HG03521 (cell line): ENCODE results near the gene RNF220.

Experiments used
- ATAC-seq: cut with Tn5 transposase; IDR thresholded peaks from one replicate; pipeline ENCODE4 v1.9.1; 2021; ENCODE audit warnings: mild to moderate bottlenecking, moderate library complexity; ENCODE audit not compliant: unreplicated experiment

Gene RNF220

DNA sequence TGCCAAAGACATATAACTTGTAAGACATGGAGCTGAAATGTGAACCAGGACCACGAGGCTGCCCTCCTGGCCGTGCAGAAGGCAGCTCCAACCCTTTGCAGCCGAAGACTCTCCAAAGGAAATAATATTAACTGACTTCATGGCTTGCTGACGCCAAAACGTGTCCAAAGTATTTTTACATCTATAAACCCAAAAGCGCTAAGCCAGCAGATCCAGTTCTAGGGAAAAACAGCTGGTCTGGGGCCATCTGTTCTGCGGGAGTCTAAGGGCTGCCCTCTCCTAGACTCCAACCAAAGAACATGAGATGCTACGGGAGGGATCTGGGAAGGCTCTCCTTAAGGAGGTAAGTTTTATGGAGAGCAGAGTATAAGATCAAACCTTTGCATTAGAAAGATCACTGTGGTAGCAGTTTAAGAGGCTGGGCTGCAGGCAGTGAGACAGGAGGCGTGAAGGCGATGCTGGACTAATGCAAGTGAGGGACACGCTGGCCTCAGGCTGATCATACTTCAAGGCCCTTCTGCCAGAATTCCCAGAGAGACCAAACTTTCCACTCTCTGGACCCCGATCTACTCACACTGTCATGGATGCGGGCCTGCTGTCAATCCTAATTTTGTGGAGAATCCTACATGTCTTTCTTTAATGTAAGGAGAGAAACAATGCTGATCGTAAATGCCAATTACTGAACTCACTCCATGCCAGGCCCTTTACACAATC, 268.1 kb downstream of the RNF220 start:
- ATAC-seq: no peak

DNA sequence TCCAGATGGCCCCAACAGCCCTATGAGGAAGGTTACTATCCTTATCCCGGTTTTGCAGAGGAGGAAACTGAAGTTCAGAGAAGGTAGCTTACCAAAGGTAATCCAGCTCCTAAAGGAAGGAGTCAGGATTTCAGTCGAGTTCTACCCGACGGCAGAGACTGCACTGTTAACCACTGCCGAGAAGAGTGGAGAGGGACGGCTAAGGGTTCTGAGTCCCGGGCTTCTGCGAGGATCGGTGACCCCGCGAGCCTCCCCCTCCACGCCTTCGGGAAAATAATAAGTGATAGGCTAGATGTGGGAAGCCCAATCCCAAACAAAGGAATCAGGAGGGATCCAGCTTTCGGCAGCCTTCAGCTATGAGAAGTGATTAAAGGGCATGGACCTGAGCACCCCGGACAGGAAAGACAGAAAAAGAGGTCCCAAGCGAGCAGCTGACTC, 268.6 kb downstream of the RNF220 start:
- peak; percentile 1 for ATAC-seq

DNA sequence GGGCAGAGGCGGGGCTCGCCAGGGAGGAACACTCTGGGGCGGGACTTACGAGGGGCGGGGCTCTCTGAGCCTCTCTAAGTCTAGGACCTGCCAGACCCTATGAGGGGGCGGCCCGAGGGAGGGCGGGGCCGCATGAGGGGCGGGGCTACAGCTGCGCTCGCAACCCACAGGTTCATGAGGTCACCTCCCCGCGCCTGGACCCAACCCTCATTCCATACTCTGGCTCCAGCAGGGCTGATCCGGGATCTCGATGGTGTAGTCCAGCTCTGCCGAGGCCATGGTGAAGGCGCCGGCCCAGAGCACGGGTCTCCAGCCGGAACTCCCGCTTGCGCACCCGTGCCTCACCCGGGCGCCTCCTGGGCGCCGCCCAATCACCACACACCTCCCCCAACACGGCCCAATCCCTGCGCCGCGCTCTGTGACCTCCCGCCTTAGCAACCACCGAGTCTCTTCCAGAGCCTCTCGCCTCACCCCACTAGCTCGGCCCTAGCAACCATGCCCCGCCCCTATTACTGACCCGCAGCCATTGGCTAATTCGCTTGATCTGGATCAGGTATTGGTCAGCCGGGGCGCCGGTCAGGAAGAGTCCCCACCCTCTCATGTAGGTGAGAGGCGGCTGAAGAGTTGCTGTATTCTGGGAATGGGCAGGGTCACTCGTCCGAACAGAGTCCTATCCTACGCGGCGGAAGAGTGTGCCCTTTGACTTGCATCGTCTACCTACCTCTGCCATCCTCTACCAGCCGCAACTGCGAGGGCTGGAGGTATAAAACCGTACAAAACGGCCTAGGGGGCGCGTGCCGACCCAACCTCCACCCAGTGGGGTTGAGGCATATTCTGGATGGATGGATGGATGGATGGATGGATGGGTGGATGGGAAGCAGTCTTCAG, 269.3 kb downstream of the RNF220 start, which contains the start of the genes ARMH1 and TMEM53:
ARMH1 (plus strand) TSS at position 602 of the 888 bp plus-strand sequence. CDS start 14,984 bp downstream, outside the sequence.
TMEM53 (minus strand) TSS at position 369 of the 888 bp plus-strand sequence; CDS start at position 279, 90 bp downstream.
- ATAC-seq: peak; percentile 84

DNA sequence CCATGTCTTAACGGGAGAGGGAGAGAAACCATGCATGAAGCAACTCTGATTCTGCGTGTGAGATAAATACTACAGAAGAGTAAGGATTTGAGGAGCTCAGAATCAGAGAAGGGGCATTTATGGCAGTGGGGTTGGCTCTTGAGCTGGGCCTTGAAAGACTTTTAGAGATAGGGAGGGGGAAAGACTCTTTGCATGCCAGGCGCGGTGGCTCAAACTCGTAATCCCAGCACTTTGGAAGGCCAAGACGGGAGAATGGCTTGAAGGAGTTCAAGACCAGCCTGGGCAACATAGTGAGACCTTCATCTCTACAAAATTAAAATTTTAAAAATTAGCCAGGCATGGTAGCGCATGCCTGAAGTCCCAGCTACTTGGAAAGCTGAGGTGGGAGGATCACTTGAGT, 270.1 kb downstream of the RNF220 start:
- no peak for ATAC-seq

DNA sequence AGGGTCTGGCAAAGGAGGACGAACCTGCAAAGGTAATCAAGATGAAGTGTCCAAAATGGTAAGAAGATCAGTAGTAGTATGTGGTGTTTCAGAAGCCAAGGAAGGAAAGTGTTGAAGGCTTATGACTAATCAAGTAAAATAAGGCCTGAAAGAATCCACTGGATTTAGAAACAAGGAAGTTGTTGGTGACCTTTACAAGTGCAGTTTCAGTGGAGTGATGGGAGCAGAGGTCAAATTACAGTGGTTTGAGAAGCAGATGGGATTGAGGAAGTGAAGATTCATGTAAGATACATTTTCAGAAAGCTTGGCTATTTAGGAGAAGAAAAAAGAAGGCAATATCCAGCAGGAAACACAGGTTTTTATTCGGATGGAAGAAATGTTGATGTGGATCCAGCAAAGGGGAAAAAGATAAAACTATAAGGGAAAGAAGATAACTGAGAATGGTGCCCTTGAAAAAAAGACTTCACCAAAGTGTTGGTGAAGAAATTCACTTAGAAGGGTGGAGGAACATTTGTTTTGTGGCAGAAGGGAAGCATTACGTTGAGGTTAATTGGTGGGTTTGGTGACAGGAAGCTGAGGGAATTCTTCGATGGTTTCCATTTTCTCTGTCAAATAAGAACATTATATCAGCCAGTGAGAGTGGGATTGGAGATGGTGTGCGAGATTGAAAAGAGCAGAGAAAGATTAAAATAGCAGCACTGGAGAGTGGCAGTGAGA, 271.6 kb downstream of the RNF220 start:
- no peak for ATAC-seq

DNA sequence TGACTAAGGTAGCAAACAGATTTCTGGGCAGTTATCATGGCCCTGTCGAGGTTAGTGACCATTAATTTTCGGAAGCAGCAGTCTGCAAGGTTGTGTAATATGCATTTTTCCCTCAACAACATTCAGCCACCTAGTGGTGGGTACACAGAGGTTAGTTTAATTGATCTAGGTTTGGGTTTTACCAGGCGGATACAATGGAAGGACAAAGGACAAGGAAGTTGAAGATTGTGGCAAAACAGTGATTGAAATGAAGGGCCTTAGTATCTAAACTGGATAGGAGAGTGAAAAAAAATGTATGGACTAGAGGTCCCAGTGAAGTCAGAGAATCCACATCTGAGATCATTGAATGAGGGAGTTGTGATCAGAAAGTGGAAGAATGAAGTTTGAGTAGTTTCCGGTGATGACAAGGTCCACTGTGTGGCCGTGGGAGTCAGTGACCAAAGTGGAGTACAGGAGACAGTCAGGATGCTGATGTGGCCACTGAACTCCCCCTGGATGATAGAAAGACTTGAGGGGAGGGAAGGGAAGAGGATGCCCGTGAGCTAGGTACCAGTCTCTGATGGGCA, 272.2 kb downstream of the RNF220 start:
- no peak for ATAC-seq

DNA sequence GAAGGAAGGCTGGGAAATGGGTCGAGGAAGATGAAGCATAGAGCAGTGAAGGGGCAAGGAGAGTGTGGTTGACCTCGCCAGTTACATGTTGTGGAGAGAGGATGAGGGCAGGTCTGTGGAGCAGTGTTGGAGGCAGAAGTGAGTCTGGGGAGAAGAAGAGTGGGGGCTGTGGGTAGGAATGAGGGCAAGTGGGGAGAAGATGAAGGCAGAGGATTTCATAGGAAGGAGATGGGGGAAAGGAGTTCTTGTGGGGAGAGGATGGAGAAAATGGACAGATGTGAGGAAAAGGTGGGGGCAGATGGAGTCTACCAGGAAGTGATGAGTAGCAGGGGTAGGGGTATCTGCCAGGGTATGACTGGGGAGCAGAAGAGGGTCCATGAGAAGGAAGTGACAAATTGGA, 273.1 kb downstream of the RNF220 start:
- no peak for ATAC-seq

DNA sequence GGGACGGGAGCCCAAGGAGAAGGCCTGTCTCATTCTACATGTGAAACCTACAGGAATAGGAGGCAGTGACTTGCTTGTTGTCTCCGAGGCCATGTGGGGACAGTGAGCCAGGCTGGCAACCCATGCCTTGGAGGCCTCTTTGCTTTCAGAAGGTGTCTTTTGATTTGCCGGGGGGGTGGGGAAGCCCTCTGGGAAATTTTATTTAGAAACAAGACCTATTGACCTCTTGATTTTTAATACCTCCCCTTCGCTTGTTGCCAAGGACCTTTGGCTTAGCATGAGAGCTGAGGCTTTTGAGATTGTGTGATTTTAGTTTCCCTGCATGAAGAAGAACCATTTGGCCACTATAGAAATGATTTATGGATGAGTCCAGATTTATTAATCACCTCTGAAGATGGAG, 273.6 kb downstream of the RNF220 start:
- no peak for ATAC-seq

DNA sequence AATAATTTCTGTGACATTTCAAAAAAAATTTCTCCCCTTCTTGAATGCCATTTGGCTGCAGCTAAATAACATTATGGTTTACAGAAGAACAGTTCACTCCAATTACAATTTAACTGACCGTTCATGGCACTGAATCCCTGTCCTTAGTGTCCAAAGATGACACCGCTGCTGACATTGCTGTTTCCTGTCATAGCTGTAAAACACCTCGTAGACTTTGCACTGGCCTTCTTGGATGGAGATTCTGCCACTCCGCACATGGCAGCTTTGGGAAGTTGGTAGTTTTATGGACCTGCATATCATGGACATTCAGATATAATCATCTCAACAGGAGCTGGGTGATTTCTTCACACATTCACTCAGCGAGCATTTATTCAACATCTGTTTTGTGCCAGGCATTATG, 274.4 kb downstream of the RNF220 start:
- ATAC-seq: no peak

DNA sequence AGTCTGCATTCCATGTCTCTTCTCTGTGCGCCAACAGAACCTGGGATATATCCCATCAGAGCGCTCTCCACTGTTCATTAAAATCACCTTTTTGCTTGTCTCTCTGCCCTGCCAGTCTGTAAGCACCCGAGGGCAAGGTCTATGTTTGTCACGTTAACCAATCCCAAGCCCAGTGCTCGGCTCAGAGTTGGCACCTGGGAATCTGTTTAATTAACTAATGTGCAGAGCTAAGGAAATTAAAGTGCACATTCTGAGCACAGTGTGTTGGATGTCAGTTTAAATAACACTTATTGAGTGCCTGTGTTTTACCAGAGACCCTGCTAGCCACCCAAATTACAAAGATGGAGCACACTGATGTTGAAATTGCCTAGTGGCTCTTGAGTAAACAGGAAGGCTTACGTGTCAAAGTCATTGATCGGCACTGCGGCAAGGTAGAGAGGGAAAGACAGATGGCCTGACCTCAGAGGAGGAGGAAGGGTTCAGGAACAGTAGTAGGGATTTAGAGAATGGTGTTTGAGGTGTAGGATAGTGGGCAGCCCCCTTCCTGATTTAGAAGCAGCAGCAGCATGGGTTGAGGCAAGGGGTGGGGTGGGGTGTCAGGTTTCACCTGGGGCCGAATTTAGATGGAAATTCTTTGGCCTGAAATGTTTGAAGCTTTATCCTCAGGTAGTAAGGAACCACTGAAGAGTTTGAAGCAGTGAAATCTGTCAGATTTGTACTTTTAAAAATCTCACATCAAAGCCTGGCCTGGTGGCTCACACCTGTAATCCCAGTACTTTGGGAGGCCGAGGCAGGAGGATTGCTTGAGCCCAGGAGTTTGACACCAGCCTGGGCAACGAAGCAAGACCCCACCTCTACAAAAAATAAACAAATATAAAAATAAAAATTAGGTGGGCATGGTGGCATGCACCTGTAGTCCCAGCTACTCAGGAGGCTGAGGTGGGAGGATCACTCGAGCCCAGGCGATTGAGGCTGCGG, 277.1 kb downstream of the RNF220 start:
- ATAC-seq: no peak

DNA sequence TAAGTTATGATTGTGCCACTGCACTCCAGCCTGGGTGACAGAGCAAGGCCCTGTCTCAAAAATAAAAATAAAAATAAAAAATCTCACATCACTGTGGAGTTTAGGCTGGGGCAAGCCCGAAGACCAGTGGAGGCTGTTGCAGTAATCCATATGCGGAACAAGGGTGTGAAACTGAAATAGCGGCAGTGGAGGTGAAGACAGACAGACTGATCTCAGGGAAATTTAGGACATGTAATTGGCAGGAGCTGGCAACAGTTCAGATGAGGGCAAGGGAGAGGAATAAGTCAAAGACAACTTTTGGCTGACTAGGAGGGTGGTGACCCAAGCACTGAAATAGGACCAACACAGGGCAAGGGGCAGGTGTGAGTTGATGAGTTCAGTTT, 277.8 kb downstream of the RNF220 start:
- ATAC-seq: no peak

DNA sequence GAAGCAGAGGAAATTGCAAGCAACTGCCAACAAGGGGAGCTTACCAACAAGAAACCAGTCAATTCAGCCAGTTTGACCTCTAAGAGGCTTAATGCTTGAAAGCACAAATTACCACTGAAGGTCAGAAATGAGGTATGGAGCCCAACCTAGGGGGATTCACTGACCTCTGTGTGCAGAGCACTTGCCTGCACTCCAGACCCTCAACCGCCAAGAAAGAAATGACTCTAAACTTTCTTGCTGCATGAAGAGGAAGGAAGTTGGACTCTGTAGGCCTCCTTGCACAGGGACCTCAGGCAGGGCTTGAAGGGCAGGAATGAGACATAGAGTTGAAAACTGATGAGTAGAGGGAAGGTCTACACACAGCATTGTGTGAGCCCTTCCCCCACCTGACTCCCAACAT, 279.5 kb downstream of the RNF220 start:
- peak; percentile 54 for ATAC-seq

DNA sequence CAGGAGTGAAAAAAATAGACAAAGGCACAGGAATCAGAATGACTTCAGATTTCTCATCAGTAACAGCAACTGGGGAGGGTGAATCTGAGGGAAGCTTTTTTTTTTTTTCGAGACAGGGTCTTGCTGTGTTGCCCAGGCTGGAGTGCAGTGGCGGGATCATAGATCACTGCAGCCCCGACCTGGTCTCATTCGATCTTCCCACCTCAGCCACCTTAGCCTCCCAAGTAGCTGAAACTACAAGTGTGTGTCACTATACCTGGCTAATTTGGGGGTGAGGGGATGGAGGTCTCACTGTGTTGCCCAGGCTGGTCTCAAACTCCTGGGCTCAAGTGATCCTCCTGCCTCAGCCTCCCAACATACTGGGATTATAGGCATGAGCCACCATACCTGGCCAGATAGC, 280.2 kb downstream of the RNF220 start:
- ATAC-seq: no peak

DNA sequence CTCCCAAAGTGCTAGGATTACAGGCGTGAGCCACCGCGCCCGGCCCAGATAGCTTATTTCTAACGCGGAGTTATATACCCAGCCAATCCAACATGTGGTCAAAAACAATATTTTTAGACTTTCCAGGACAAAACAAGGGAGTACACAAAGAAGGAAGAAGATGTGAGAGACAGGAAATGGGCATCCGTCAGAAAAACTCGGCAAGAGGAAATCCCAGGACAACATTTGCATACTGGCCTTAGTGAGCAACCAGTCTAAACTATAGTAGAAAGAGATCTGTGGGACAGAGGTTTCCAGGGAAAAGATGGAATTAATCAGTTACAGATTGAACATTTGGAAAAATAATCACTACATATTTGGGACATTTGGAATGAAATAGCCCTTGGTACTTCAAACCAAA, 280.8 kb downstream of the RNF220 start:
- no peak for ATAC-seq

DNA sequence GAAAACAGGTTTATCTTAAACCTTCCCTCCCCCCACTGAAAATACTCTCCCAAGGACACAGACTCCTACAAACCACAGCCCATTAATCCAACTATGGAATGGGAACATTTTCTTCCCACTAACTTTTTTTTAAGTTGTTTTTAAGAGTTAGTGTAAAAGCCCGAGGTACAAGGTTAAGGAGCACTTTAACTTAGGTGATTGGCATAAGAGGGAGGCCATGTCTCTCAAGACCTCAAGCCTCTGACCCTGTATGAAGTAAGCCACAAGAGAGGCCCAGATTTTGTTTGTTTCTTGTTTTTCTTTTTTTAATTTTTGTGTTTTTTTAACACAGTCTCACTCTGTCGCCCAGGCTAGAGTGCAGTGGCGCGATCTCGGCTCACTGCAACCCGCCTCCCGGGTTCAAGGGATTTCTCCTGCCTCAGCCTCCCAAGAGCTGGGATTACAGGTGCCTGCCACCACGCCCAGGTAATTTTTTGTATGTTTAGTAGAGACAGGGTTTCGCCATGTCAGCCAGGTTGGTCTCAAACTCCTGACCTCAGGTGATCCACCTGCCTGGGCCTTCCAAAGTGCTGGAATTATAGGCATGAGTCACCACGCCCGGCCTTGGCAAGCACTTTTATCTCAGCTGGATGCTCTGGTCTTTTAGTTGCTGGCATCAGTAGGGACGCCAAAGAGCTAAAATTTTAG, 283.8 kb downstream of the RNF220 start:
- no peak for ATAC-seq

DNA sequence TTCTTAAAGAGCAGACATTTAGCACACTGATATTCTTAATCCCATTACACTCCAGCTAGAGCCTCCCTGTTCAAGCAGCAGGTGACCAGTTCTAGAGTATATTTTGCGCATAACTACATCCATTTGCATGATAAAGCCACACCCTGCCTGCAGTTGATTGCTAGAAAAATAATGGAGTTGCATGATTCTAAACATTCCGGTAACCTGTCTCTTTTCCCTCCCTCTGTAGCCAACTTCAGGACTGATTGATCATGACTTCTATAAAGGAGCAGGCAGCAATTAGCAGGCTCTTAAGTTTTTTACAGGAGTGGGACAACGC, 284.4 kb downstream of the RNF220 start:
- ATAC-seq: no peak

DNA sequence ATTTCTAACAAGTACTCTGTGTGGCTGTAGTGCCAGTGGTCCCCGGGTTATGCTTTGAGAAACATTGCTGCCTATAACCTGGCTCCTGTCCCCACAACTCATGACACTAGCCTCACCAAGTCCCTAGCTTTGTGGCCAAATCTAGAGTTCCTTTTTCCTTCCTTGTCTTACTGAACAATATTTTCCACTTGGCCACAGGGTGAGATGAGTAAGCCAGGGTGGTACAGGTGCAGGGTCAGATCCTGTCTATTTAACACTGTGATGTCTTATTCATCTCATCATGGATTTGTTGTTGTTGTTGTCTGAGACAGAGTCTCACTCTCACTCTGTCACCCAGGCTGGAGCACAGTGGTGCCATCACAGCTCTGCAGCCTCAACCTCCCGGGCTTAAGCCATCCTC, 288.1 kb downstream of the RNF220 start:
- no peak for ATAC-seq

DNA sequence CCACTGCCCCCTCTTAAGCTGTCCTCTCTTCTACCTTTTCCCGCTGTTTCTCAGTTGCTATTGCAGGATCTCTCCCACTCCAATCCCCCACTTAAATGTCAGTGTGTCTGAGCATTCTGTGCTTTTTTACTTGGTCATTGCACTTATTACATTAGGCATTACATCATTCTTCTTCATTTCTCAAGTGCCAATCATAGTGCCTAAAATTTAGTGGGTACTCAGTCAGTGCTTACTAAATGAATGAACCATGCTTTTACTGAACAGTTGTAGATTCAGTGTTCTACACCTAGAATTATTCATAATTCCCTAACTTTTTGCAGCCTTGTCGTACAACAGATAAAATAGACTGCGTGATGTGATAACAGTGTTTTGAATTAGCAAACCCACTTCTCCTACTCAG, 288.8 kb downstream of the RNF220 start:
- ATAC-seq: no peak

DNA sequence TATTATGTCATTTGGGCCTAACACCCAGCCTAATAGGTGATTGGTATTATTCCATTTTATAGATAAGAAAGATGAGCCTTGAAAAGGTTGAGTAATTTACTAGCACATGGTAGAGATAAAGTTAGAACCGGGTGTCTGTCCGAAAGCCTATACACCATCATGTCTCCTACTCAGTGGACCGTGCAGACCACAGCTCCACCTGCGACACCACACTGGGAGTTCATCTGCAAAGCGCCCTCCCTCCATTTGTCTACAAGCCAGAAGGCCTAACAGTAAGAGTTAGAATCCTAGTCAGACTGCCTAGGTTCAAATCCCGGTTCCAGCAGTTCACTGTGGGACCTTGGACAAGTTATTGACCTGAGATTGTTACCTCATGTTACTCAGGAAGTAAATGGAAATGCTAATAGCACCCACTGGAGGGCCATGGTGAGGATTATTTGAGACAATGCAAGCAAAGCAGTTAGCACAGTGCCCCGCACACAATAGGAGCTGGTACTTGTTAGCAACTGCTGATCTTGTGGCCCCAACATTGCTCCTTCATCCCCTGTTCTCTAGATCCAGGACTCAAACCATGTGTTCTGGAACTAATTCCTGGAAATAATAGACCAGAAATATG, 289.9 kb downstream of the RNF220 start:
- peak; percentile 56 for ATAC-seq
